SKM-1 (cell line): Measurements from ENCODE around the gene ZNF654.

Experiments used
- DNase-seq: peaks from one replicate; lab custom pipeline; 2025; ENCODE audit not compliant: unreplicated experiment; lab: John Stamatoyannopoulos, UW

The ZNF654 gene

DNA sequence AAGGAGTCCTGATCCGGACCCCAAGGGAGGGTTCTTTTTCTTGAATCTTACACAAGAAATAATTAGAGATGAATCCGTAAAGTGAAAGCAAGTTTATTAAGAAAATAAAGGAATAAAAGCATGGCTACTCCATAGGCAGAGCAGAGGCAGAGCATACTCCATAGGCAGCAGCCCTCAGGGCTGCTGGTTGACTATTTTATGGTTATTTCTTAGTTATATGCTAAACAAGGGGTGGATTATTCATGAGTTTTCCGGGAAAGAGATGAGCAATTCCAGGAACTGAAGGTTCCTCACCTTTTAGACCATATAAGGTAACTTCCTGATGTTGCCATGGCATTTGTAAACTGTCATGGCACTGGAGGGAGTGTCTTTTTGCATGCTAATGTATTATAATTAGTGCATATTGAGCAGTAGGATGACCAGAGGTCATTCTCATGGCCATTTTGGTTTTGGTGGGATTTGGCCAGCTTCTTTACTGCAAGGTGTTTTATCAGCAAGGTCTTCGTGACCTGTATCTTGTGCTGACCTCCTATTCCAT, 132.9 kb downstream of the ZNF654 start:
- DNase-seq, result no peak

DNA sequence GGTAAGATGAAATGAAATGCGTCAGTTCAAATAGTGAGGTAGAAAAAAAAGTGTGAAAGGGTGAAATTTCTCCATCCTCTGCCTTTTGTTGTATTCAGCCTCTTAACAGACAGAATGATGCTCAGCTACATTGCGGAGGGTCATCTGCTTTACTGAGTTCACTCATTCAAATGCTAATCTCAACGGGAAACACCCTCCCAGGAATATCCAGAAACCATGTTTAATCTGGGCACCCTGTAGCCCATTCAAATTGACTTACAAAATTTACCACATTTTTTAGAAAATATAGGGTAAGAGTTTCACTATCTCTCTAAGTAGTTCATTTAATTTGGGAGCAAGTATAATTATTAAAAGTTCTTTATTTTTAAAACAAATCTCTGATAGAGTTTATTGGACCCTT, 133.6 kb downstream of the ZNF654 start:
- no peak for DNase-seq
